Measurements from ENCODE around the gene ADCY5. TPM values are rescaled to one million over a fixed set of nuclear protein-coding genes. Genes with fewer than 3 reads are reported as not detected.

Gene ADCY5
- total RNA-seq, 1 donor from 2014 or later: 10.6 TPM

DNA sequence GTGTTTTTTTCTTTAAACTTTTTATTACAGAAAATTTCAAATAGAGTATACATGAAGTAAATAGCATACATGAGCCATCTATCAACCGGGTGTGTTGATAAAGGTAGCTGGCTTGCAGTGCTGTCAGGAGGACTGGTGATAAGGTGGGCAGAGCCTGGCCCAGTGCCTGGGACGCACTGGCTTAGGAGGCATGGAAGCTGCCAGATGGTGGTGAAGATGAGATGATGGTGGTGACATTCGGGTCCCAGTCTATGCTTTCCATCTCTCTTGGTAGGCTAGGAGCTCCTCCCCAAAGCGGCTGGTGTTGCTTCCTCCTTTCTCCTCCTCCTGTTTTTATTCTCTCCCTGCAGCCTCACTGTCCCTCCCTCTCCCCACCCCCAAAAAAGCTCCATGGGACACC, 101.7 kb downstream of the ADCY5 start:
- Mint-ChIP-seq H3K9me3 (ENCODE audit: unreplicated experiment) (no peaks in the 10 kb centered on the region), H3K27me3 (ENCODE audit: unreplicated experiment) (peaks cover 32% of the 10 kb centered on the region), H3K27ac (ENCODE audit: unreplicated experiment) (no peak overlapping the region), H3K36me3 (ENCODE audit: unreplicated experiment) (peaks cover 8% of the 10 kb centered on the region), H3K4me1 (ENCODE audit: unreplicated experiment) (peaks cover 72% of the 10 kb centered on the region), H3K4me3 (ENCODE audit: unreplicated experiment) (no peak overlapping the region)
- DNase-seq (ENCODE audit: extremely low spot score, unreplicated experiment): no peak
- TF ChIP-seq, protein P1, sequence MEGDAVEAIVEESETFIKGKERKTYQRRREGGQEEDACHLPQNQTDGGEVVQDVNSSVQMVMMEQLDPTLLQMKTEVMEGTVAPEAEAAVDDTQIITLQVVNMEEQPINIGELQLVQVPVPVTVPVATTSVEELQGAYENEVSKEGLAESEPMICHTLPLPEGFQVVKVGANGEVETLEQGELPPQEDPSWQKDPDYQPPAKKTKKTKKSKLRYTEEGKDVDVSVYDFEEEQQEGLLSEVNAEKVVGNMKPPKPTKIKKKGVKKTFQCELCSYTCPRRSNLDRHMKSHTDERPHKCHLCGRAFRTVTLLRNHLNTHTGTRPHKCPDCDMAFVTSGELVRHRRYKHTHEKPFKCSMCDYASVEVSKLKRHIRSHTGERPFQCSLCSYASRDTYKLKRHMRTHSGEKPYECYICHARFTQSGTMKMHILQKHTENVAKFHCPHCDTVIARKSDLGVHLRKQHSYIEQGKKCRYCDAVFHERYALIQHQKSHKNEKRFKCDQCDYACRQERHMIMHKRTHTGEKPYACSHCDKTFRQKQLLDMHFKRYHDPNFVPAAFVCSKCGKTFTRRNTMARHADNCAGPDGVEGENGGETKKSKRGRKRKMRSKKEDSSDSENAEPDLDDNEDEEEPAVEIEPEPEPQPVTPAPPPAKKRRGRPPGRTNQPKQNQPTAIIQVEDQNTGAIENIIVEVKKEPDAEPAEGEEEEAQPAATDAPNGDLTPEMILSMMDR (IDR thresholded peaks at IDR 0.05): no peak

GRCh38 chr3:123346021-123346420, 102.9 kb downstream of the ADCY5 start:
- DNase-seq (ENCODE audit: extremely low spot score, unreplicated experiment): no peak
- H3K4me1 Mint-ChIP-seq (ENCODE audit: unreplicated experiment): peaks cover 69% of the 10 kb centered on the region

DNA sequence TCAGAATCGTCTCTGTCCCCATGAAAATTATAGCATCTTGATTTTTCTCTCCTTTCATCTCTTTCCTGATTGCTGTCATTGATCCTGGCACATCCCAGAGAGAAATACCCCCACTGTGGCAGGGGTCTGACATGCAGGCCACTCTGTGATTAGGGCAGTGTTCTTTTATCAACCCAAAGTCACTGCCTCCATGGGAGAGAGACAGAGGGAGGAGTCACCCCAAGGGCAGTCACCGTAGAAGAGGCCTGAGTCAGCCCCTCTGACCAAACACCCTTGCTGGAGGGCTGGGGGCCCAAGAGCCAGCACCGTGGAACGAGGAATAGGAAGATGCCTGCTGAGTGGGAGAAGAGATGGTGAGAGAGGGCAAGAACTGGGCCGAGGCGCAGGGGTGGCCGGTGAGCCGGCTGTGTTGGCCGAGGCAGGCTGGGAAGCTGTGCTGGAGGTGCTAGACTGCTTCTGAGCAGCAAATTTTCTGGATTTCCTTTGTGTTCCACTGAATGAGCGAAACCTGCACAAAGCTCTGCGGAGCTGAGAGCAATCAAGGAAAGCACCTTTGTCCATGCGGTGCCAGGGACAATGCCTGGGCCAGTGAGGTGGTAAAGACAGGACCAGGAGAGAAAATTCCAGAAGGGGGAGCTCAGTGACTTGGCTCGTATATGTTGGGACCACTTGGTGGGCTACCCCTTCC, 103.8 kb downstream of the ADCY5 start:
- Mint-ChIP-seq H3K9me3 (ENCODE audit: unreplicated experiment) (no peaks in the 10 kb centered on the region), H3K36me3 (ENCODE audit: unreplicated experiment) (peaks cover 8% of the 10 kb centered on the region), H3K27me3 (ENCODE audit: unreplicated experiment) (peaks cover 24% of the 10 kb centered on the region), H3K27ac (ENCODE audit: unreplicated experiment) (peak overlapping the region; percentile 66), H3K4me1 (ENCODE audit: unreplicated experiment) (peaks cover 59% of the 10 kb centered on the region), H3K4me3 (ENCODE audit: unreplicated experiment) (no peak overlapping the region)
- TF ChIP-seq, protein P1 (IDR thresholded peaks at IDR 0.05): peak; percentile 30
- DNase-seq (ENCODE audit: extremely low spot score, unreplicated experiment): no peak

More at GRCh38 chr3:123346021-123346420, 102.9 kb downstream of the ADCY5 start:
- Mint-ChIP-seq H3K4me3 (ENCODE audit: unreplicated experiment) (no peak overlapping the region), H3K27me3 (ENCODE audit: unreplicated experiment) (peaks cover 32% of the 10 kb centered on the region), H3K9me3 (ENCODE audit: unreplicated experiment) (no peaks in the 10 kb centered on the region), H3K27ac (ENCODE audit: unreplicated experiment) (no peak overlapping the region), H3K36me3 (ENCODE audit: unreplicated experiment) (peaks cover 8% of the 10 kb centered on the region)
- TF ChIP-seq, protein P1 (IDR thresholded peaks at IDR 0.05): no peak

- no peak for DNase-seq (ENCODE audit: extremely low spot score, unreplicated experiment)
- Mint-ChIP-seq H3K27me3 (ENCODE audit: unreplicated experiment) (peaks cover 21% of the 10 kb centered on the region), H3K4me3 (ENCODE audit: unreplicated experiment) (no peak overlapping the region), H3K27ac (ENCODE audit: unreplicated experiment) (peak overlapping the region; percentile 66), H3K4me1 (ENCODE audit: unreplicated experiment) (peaks cover 52% of the 10 kb centered on the region), H3K9me3 (ENCODE audit: unreplicated experiment) (no peaks in the 10 kb centered on the region), H3K36me3 (ENCODE audit: unreplicated experiment) (peaks cover 8% of the 10 kb centered on the region)
- TF ChIP-seq, protein P1 (IDR thresholded peaks at IDR 0.05): no peak
Measured at GRCh38 chr3:123344175-123344906, 104.5 kb downstream of the ADCY5 start.

All from osteocyte (in vitro differentiated cells).